H1 (cell line): ENCODE measurements around the gene BATF2. TPM values are rescaled to one million over a fixed set of nuclear protein-coding genes. Genes with fewer than 3 reads are reported as not detected.

ENCODE experiments used
- HDAC6 ChIP-seq: IDR thresholded peaks from one replicate; pipeline ENCODE4 v1.7.1; 2012; ENCODE audit warnings: low read depth, mild to moderate bottlenecking, inconsistent platforms, low read length, moderate library complexity
- POU5F1 ChIP-seq: IDR thresholded peaks from 2 replicates; pipeline ENCODE4 v1.6.1; 2011; ENCODE audit warnings: low read depth, mild to moderate bottlenecking, low read length, moderate library complexity
- RNF2 ChIP-seq: fragments of 200-900, 300-1000 bp; sonication (generic); IDR thresholded peaks from 2 replicates; pipeline ENCODE4 v1.7.1; 2016; ENCODE audit warnings: borderline replicate concordance, low read depth, mild to moderate bottlenecking, antibody characterized with exemption, low read length; ENCODE audit not compliant: poor library complexity, severe bottlenecking; ENCODE audit errors: missing control alignments
- SP1 ChIP-seq: IDR thresholded peaks from 2 replicates; pipeline ENCODE4 v1.6.1; 2011; ENCODE audit warnings: low read depth, low read length
- polyA plus RNA-seq, 7 experiments: library from polyadenylated mRNA; depleted of rRNA in 3 of 7; stranded (reverse) in 5 of 7; unstranded in 2 of 7; fragments of >200 nt in 5 of 7; fragments of 200-250 nt in 2 of 7; gene quantifications; 1 replicate in 5 of 7; 2 replicates in 1 of 7; 4 replicates in 1 of 7; pipeline versions ENCODE4 v1.2.1 to v1.2.3, GENCODE V29; 2011 to 2013; ENCODE audit warnings: missing spikeins in 2 of 7, mixed read lengths in 2 of 7
- total RNA-seq: library from RNA; stranded (reverse); fragmentation: NEBNext Ultra II Directional; extraction: Animal tissue kit (Norgen Biotek cat#: 25700); gene quantifications from 2 replicates; pipeline ENCODE4 v1.2.1, GENCODE V29; 2021
- TF ChIP-seq, protein P1 (sequence below): fragments of 300-600 bp; sonication (generic); IDR thresholded peaks from 2 replicates; pipeline ENCODE4 v1.7.1; 2012; ENCODE audit warnings: low read length, moderate library complexity, mild to moderate bottlenecking, inconsistent platforms; ENCODE audit not compliant: insufficient replicate concordance
- TF ChIP-seq, protein P2 (sequence below): IDR thresholded peaks from 2 replicates; pipeline ENCODE4 v1.6.1; 2011; ENCODE audit warnings: low read length, improper control_type of control experiment

Gene BATF2
- total and polyA plus RNA-seq, 2 of the 8 experiments (the other 6 are each of a cell fraction or from before 2014, with no cell fraction given), result 1.4 to 3.1 TPM

DNA sequence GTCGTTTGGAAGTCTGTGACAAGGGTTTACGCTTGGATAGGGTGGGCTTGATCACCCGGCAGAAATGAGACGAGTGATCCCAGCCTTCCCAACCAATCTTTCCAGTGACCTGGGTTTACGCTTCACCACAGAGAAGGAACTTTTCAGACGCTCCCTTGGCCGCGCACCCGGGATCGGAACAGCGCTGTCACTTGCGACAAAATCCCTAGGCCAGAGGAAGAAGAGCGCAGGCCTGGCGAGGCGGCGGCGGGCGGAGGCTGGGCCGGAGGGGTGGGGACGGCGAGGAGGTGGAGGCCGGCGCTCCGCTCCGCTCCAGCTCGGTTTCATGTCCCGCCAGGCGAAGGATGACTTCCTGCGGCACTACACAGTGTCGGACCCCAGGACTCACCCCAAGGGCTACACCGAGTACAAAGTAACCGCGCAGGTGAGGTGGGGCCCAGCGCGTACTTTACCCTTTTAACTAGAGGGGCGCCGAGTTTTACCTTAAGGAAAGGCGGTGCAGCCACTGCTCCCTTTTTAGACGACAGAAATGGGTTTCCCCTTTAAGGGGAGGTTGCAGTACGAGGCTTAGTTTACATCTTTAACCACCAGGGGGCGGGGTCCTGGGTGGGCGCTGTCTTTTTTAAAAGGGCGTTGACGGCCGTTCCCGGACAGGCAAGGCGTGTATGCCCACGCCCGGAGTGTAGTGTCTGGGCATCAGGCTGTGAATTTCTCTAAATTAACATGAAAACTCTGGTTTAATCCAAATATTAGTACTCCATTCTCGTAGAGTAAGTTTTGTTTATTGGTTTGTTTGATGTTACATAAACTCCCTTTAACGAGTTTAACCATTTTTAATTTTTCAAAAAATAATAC, 30.7 kb upstream of the BATF2 start, which contains the start of gene SNX15 (continued):
- TF ChIP-seq HDAC6 (no peak), RNF2 (no peak), SP1 (peak; percentile 93), POU5F1 (no peak)
- TF ChIP-seq, protein P1, sequence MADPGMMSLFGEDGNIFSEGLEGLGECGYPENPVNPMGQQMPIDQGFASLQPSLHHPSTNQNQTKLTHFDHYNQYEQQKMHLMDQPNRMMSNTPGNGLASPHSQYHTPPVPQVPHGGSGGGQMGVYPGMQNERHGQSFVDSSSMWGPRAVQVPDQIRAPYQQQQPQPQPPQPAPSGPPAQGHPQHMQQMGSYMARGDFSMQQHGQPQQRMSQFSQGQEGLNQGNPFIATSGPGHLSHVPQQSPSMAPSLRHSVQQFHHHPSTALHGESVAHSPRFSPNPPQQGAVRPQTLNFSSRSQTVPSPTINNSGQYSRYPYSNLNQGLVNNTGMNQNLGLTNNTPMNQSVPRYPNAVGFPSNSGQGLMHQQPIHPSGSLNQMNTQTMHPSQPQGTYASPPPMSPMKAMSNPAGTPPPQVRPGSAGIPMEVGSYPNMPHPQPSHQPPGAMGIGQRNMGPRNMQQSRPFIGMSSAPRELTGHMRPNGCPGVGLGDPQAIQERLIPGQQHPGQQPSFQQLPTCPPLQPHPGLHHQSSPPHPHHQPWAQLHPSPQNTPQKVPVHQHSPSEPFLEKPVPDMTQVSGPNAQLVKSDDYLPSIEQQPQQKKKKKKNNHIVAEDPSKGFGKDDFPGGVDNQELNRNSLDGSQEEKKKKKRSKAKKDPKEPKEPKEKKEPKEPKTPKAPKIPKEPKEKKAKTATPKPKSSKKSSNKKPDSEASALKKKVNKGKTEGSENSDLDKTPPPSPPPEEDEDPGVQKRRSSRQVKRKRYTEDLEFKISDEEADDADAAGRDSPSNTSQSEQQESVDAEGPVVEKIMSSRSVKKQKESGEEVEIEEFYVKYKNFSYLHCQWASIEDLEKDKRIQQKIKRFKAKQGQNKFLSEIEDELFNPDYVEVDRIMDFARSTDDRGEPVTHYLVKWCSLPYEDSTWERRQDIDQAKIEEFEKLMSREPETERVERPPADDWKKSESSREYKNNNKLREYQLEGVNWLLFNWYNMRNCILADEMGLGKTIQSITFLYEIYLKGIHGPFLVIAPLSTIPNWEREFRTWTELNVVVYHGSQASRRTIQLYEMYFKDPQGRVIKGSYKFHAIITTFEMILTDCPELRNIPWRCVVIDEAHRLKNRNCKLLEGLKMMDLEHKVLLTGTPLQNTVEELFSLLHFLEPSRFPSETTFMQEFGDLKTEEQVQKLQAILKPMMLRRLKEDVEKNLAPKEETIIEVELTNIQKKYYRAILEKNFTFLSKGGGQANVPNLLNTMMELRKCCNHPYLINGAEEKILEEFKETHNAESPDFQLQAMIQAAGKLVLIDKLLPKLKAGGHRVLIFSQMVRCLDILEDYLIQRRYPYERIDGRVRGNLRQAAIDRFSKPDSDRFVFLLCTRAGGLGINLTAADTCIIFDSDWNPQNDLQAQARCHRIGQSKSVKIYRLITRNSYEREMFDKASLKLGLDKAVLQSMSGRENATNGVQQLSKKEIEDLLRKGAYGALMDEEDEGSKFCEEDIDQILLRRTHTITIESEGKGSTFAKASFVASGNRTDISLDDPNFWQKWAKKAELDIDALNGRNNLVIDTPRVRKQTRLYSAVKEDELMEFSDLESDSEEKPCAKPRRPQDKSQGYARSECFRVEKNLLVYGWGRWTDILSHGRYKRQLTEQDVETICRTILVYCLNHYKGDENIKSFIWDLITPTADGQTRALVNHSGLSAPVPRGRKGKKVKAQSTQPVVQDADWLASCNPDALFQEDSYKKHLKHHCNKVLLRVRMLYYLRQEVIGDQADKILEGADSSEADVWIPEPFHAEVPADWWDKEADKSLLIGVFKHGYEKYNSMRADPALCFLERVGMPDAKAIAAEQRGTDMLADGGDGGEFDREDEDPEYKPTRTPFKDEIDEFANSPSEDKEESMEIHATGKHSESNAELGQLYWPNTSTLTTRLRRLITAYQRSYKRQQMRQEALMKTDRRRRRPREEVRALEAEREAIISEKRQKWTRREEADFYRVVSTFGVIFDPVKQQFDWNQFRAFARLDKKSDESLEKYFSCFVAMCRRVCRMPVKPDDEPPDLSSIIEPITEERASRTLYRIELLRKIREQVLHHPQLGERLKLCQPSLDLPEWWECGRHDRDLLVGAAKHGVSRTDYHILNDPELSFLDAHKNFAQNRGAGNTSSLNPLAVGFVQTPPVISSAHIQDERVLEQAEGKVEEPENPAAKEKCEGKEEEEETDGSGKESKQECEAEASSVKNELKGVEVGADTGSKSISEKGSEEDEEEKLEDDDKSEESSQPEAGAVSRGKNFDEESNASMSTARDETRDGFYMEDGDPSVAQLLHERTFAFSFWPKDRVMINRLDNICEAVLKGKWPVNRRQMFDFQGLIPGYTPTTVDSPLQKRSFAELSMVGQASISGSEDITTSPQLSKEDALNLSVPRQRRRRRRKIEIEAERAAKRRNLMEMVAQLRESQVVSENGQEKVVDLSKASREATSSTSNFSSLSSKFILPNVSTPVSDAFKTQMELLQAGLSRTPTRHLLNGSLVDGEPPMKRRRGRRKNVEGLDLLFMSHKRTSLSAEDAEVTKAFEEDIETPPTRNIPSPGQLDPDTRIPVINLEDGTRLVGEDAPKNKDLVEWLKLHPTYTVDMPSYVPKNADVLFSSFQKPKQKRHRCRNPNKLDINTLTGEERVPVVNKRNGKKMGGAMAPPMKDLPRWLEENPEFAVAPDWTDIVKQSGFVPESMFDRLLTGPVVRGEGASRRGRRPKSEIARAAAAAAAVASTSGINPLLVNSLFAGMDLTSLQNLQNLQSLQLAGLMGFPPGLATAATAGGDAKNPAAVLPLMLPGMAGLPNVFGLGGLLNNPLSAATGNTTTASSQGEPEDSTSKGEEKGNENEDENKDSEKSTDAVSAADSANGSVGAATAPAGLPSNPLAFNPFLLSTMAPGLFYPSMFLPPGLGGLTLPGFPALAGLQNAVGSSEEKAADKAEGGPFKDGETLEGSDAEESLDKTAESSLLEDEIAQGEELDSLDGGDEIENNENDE, result no peak
- TF ChIP-seq, protein P2, sequence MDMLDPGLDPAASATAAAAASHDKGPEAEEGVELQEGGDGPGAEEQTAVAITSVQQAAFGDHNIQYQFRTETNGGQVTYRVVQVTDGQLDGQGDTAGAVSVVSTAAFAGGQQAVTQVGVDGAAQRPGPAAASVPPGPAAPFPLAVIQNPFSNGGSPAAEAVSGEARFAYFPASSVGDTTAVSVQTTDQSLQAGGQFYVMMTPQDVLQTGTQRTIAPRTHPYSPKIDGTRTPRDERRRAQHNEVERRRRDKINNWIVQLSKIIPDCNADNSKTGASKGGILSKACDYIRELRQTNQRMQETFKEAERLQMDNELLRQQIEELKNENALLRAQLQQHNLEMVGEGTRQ, result 0 out of 2 replicates have a peak, but pooled peaks have one; percentile 3
